Measurements from ENCODE around the gene CDC14A. TPM values are rescaled to one million over a fixed set of nuclear protein-coding genes. Genes with fewer than 3 reads are reported as not detected.
"Not testable (repeated sequence)": the region's sequence is repeated elsewhere in the genome, so short reads cannot be mapped to it uniquely, and the experiment has no call there.

The CDC14A gene
- total RNA-seq, 4 donors from 2014 or later: 9.0 to 32.4 (median 23.0) TPM

DNA sequence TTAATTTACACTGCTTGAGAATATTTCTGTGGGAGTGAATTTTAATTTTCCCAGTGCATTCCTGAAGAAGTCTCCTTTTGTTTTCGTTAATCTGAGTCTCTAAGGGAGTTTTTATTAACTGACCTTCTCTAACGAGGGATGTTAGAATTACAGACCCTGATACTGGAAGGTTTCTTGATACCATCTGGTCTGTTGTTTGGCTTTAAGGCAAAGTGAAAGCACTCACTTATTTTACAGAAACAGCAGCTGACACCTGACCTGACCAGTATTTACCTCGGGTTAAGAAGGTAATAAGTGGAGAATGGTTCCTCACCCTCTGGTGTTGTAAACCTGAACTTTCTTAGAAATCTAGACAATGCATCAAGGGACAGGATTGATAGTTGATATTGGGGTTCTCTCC lies 12.4 kb downstream of the CDC14A start:
- TF ChIP-seq, protein P1, sequence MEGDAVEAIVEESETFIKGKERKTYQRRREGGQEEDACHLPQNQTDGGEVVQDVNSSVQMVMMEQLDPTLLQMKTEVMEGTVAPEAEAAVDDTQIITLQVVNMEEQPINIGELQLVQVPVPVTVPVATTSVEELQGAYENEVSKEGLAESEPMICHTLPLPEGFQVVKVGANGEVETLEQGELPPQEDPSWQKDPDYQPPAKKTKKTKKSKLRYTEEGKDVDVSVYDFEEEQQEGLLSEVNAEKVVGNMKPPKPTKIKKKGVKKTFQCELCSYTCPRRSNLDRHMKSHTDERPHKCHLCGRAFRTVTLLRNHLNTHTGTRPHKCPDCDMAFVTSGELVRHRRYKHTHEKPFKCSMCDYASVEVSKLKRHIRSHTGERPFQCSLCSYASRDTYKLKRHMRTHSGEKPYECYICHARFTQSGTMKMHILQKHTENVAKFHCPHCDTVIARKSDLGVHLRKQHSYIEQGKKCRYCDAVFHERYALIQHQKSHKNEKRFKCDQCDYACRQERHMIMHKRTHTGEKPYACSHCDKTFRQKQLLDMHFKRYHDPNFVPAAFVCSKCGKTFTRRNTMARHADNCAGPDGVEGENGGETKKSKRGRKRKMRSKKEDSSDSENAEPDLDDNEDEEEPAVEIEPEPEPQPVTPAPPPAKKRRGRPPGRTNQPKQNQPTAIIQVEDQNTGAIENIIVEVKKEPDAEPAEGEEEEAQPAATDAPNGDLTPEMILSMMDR (IDR thresholded peaks at IDR 0.05): no peak
- no peak for TF ChIP-seq POLR2A (IDR thresholded peaks at IDR 0.05)
- Histone ChIP-seq H3K36me3 (no peaks in the 10 kb centered on the region), H3K9me3 (no peaks in the 10 kb centered on the region), H3K27ac (peak overlapping the region; percentile 6 to 65), H3K4me3 (no peak overlapping the region), H3K4me1 (peaks cover 0 to 6% of the 10 kb centered on the region in 2 donors), H3K27me3 (no peaks in the 10 kb centered on the region)
- intact Hi-C loops (cut with DNase I; ENCODE audit: low total_unique reads): no loop called here
- no peak for DNase-seq

DNA sequence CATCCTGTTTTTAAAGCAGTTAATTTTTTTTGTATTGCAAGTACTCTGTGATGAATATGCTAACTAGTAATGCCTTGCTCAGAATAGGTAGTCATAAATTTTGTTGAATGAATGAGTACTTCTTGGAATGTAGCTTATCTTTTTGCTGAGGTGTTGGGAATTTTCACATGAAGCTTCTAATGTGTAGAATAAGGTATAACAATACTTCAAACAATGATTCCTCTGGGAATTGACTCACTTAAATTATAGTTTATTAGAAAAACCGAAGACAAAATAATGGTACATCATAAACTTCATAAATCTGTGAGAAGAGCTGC lies 13.9 kb downstream of the CDC14A start:
- no peak for TF ChIP-seq POLR2A (IDR thresholded peaks at IDR 0.05)
- TF ChIP-seq, protein P1 (IDR thresholded peaks at IDR 0.05): no peak
- H3K36me3 ChIP-seq: no peaks in the 10 kb centered on the region
- intact Hi-C loops (cut with DNase I; ENCODE audit: low total_unique reads): no loop called here
- DNase-seq: no peak
- H3K9me3 ChIP-seq: no peaks in the 10 kb centered on the region
- H3K27me3 ChIP-seq: no peaks in the 10 kb centered on the region
- H3K27ac ChIP-seq: no peak overlapping the region
- no peak overlapping the region for H3K4me3 ChIP-seq
- peaks cover 0 to 5% of the 10 kb centered on the region in 2 donors for H3K4me1 ChIP-seq

DNA sequence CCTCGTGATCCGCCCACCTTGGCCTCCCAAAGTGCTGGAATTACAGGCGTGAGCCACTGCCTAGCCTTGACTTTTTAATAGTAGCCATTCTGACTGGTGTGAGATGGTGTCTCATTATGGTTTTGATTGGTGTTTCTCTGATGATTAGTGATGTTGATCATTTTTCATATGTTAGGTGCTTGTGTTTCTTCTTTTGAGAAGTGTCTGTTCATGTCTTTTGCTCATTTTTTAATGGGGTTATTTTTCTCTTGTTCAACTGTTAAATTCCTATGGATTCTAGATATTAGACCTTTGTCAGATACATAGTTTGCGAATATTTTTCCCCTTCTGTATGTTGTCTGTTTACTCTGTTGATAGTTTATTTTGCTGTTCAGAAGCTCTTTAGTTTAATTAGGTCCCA lies 17.0 kb downstream of the CDC14A start:
- H3K9me3 ChIP-seq; H3K27ac ChIP-seq; H3K27me3 ChIP-seq; H3K4me1 ChIP-seq; intact Hi-C loops (cut with DNase I; ENCODE audit: low total_unique reads); H3K36me3 ChIP-seq; H3K4me3 ChIP-seq; DNase-seq: not testable (repeated sequence)

DNA sequence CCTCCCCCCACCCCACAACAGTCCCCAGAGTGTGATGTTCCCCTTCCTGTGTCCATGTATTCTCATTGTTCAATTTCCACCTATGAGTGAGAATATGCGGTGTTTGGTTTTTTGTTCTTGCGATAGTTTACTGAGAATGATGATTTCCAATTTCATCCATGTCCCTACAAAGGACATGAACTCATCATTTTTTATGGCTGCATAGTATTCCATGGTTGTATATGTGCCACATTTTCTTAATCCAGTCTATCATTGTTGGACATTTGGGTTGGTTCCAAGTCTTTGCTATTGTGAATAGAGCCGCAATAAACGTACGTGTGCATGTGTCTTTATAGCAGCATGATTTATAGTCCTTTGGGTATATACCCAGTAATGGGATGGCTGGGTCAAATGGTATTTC lies 21.6 kb downstream of the CDC14A start:
- DNase-seq; H3K9me3 ChIP-seq; H3K4me1 ChIP-seq; H3K27me3 ChIP-seq; H3K27ac ChIP-seq; intact Hi-C loops (cut with DNase I; ENCODE audit: low total_unique reads); H3K36me3 ChIP-seq; H3K4me3 ChIP-seq: not testable (repeated sequence)

DNA sequence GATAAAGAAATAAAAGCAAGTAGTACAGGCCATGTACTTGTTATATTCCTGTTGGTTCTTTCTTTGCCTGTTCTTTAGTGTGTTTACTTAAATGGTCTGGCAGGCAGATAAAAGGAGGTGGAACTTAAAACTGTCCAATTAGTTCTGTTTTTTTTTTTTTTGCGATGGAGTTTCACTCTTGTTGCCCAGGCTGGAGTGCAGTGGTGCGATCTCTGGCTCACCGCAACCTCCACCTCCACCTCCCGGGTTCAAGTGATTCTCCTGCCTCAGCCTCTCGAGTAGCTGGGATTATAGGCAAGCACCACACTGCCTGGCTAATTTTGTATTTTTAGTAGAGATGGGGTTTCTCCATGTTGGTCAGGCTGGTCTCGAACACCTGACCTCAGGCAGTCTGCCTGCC lies 24.6 kb downstream of the CDC14A start:
- H3K9me3 ChIP-seq; intact Hi-C loops (cut with DNase I; ENCODE audit: low total_unique reads); H3K4me1 ChIP-seq; H3K27me3 ChIP-seq; H3K4me3 ChIP-seq; H3K27ac ChIP-seq; H3K36me3 ChIP-seq; DNase-seq: not testable (repeated sequence)

DNA sequence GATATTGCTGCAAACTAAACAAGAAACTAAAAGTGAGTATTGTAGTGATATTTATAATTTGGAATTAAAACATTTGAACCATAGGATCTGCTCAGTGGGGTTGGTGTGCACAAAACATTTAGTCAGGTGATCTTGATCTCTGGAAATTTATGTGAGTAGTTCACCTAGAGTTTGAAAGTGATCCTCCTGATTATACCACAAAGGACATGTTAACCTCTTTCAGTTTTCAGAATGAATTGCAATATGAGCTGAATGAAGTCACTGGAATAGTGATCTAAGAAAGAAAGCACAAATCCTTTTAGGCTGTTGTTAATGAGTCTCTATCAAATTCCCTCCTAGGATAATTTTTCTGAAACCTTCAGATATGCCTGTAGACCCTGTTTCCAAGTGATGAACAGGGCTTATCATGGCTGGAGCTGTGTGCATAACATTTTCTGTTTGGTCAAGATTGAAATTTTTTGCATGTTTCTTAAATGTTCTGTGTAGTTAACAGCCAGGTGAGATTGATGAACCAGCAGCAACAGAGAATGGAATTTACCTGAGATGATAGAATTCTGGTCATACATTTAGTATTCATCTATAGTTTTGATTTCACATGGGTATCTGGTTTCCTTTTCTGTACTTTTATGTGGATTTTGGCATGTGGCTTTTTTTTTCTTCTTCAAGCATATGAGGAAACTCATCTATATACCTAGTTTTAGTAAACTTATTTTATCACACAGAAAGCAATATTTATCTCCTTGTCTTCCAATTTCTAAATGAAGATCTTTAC lies 25.5 kb downstream of the CDC14A start:
- Histone ChIP-seq H3K27ac (no peak overlapping the region), H3K9me3 (no peaks in the 10 kb centered on the region), H3K27me3 (no peaks in the 10 kb centered on the region), H3K4me1 (no peaks in the 10 kb centered on the region), H3K4me3 (no peak overlapping the region), H3K36me3 (no peaks in the 10 kb centered on the region)
- DNase-seq: no peak
- no peak for TF ChIP-seq POLR2A (IDR thresholded peaks at IDR 0.05)
- TF ChIP-seq, protein P1 (IDR thresholded peaks at IDR 0.05): no peak
- intact Hi-C loops (cut with DNase I; ENCODE audit: low total_unique reads): no loop called here

DNA sequence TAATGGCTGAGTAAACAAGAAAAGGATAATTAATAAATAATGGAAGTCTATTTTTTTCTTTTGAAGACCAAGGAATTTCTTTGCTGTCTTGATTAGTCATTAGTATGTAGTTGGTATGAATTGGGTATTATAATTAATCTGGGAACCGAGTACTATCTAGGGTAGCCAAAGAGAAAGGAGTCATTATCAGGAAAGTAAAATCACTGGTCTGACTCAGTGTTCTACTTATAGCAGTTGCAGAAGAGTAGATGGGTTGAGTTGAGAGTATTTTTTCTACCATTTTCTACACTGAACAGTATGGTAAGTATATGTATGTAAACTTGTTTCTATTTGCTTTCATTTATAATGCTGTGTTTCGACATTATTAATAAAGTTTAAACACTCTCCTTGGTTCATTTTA lies 26.6 kb downstream of the CDC14A start:
- TF ChIP-seq POLR2A (IDR thresholded peaks at IDR 0.05): no peak
- TF ChIP-seq, protein P1 (IDR thresholded peaks at IDR 0.05): no peak
- no peak for DNase-seq
- Histone ChIP-seq H3K36me3 (no peaks in the 10 kb centered on the region), H3K27me3 (no peaks in the 10 kb centered on the region), H3K9me3 (no peaks in the 10 kb centered on the region), H3K4me3 (no peak overlapping the region), H3K4me1 (no peaks in the 10 kb centered on the region), H3K27ac (no peak overlapping the region)
- intact Hi-C loops (cut with DNase I; ENCODE audit: low total_unique reads): no loop called here

Measured in uterus (tissue), 4 donors.